ENCODE data around the gene OR10H4. TPM values are rescaled to one million over a fixed set of nuclear protein-coding genes. Genes with fewer than 3 reads are reported as not detected.
A peak's percentile ranks its signal among the peaks of the same experiment; 100 is the strongest.
"Not testable (repeated sequence)": the region's sequence is repeated elsewhere in the genome, so short reads cannot be mapped to it uniquely, and the experiment has no call there.

The OR10H4 gene
- total RNA-seq, 1 donor from 2014 or later = not detected

DNA sequence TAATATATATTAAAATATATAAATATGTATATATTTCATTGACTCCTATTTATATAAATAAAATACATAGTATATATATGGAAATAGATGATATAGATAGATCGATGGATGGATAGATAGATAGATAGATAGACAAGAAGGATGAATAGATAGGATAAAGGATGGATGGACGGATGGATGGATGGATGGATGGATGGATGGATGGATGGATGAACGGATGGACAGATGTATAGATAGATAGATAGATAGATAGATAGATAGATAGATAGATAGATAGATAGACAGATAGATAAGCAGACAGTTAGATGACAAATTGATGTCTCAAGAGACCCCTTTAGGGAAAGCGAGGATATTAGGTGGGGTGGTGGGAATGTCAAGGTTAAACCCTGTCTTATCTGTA lies 29.6 kb upstream of the OR10H4 start:
- intact Hi-C loops (cut with DNase I) = no loop called here
- no peaks in the 10 kb centered on the region for H3K9me3 ChIP-seq
- H3K4me1 ChIP-seq = no peaks in the 10 kb centered on the region
- no peaks in the 10 kb centered on the region for H3K36me3 ChIP-seq
- H3K4me3 ChIP-seq = no peak overlapping the region
- TF ChIP-seq POLR2AphosphoS5 (IDR thresholded peaks at IDR 0.05; ENCODE audit: insufficient read depth in 1 of 2, low read depth in 1 of 2) (no peak), POLR2A (IDR thresholded peaks at IDR 0.05) (no peak)
- TF ChIP-seq, protein P1, sequence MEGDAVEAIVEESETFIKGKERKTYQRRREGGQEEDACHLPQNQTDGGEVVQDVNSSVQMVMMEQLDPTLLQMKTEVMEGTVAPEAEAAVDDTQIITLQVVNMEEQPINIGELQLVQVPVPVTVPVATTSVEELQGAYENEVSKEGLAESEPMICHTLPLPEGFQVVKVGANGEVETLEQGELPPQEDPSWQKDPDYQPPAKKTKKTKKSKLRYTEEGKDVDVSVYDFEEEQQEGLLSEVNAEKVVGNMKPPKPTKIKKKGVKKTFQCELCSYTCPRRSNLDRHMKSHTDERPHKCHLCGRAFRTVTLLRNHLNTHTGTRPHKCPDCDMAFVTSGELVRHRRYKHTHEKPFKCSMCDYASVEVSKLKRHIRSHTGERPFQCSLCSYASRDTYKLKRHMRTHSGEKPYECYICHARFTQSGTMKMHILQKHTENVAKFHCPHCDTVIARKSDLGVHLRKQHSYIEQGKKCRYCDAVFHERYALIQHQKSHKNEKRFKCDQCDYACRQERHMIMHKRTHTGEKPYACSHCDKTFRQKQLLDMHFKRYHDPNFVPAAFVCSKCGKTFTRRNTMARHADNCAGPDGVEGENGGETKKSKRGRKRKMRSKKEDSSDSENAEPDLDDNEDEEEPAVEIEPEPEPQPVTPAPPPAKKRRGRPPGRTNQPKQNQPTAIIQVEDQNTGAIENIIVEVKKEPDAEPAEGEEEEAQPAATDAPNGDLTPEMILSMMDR (IDR thresholded peaks at IDR 0.05) = no peak
- DNase-seq (ENCODE audit: extremely low spot score in 2 of 2) = no peak
- H3K27me3 ChIP-seq = no peaks in the 10 kb centered on the region
- H3K27ac ChIP-seq = no peak overlapping the region

DNA sequence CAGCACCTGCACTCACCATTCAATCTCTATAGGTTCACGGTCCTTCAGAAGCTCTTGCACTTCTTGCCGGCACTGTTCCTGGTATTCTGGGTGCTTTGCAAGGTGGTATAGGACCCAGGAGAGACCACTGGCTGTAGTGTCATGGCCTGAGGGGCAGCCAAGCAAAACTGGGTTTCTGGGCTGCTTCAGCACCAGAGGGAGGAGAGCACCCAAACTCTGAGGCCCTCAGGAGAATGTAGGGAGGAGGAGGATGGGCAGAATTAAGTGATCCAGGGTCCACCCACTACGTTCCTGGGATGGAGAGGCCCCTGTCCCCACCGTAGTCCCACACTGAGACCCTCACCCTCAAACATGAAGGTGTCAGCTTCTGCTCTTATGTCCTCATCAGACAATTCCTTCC lies 26.8 kb upstream of the OR10H4 start:
- no peaks in the 10 kb centered on the region for H3K27me3 ChIP-seq
- no peaks in the 10 kb centered on the region for H3K36me3 ChIP-seq
- H3K4me3 ChIP-seq = no peak overlapping the region
- H3K4me1 ChIP-seq = no peaks in the 10 kb centered on the region
- TF ChIP-seq, protein P1 (IDR thresholded peaks at IDR 0.05) = no peak
- no peak for TF ChIP-seq POLR2AphosphoS5 (IDR thresholded peaks at IDR 0.05; ENCODE audit: insufficient read depth in 1 of 2, low read depth in 1 of 2)
- TF ChIP-seq POLR2A (IDR thresholded peaks at IDR 0.05) = no peak
- H3K27ac ChIP-seq = no peak overlapping the region
- intact Hi-C loops (cut with DNase I) = no loop called here
- H3K9me3 ChIP-seq = no peaks in the 10 kb centered on the region
- no peak for DNase-seq (ENCODE audit: extremely low spot score in 2 of 2)

DNA sequence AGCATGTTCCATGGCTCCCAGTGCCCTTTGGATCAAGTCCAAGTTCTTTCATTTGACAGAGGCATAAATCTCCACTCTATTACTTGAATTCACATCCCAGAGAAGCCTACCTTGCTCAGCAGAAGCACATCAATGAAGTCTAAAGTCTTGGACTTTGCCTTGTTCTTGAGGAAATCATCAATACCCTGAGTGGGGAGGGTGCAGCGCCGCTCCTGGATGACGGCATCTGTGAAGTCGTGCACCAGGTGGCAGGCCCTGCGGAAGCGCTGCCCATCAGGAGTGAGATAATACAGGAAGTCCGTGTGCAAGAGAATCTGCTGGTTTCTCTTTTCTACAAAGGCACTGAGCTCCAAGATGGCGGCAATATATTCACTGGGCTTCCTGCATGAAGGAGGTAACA lies 25.1 kb upstream of the OR10H4 start:
- Histone ChIP-seq H3K27me3 (no peaks in the 10 kb centered on the region), H3K4me3 (no peak overlapping the region), H3K9me3 (no peaks in the 10 kb centered on the region), H3K4me1 (no peaks in the 10 kb centered on the region), H3K27ac (no peak overlapping the region), H3K36me3 (no peaks in the 10 kb centered on the region)
- TF ChIP-seq, protein P1 (IDR thresholded peaks at IDR 0.05) = no peak
- TF ChIP-seq POLR2AphosphoS5 (IDR thresholded peaks at IDR 0.05; ENCODE audit: insufficient read depth in 1 of 2, low read depth in 1 of 2) = no peak
- TF ChIP-seq POLR2A (IDR thresholded peaks at IDR 0.05) = no peak
- DNase-seq (ENCODE audit: extremely low spot score in 2 of 2) = no peak
- intact Hi-C loops (cut with DNase I) = no loop called here

DNA sequence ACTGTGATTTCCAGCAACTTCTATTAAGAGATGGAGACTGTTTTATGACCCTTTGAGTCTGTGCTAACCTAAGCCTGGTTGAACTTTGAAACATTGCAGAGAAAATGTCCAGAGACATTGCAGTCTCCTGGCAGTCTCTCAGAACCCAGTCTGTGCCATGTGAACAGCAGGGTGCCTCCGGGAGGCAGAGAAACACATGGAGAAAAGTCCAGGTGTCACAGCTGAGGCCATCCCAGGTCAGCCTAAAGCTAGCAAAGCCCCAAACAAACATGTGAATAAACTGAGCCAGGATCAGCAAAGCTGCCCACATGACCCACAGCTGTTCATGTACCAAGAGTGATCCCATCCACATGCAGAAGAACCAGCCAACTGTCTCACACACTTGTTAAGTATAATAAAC lies 22.3 kb upstream of the OR10H4 start:
- H3K4me1 ChIP-seq = no peaks in the 10 kb centered on the region
- H3K27me3 ChIP-seq = no peaks in the 10 kb centered on the region
- H3K4me3 ChIP-seq = no peak overlapping the region
- TF ChIP-seq, protein P1 (IDR thresholded peaks at IDR 0.05) = no peak
- no peak for TF ChIP-seq POLR2AphosphoS5 (IDR thresholded peaks at IDR 0.05; ENCODE audit: insufficient read depth in 1 of 2, low read depth in 1 of 2)
- no peaks in the 10 kb centered on the region for H3K9me3 ChIP-seq
- no peak for DNase-seq (ENCODE audit: extremely low spot score in 2 of 2)
- H3K27ac ChIP-seq = no peak overlapping the region
- H3K36me3 ChIP-seq = no peaks in the 10 kb centered on the region
- intact Hi-C loops (cut with DNase I) = no loop called here

DNA sequence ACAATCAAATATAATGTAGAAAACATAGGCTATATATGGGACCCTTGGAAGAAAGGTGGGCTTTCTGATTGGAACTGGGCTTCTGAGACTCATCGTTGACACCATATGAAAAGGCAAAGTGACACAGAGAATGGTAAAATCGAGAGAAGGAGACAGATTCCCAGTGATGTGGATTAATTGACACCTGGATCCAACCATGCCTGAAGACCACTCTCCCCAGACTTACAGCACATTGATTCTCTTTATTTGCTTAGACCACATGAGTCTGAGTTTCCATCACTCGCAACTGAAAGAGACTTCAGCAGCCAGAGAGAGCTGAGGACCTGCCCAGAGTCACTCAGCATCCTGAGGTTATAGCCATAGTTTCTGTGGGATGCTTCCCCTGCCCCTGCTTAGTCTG lies 20.5 kb upstream of the OR10H4 start:
- intact Hi-C loops (cut with DNase I) = no loop called here
- no peak for TF ChIP-seq POLR2AphosphoS5 (IDR thresholded peaks at IDR 0.05; ENCODE audit: insufficient read depth in 1 of 2, low read depth in 1 of 2)
- TF ChIP-seq, protein P1 (IDR thresholded peaks at IDR 0.05) = no peak
- no peak for TF ChIP-seq POLR2A (IDR thresholded peaks at IDR 0.05)
- Histone ChIP-seq H3K27ac (no peak overlapping the region), H3K9me3 (no peaks in the 10 kb centered on the region), H3K36me3 (no peaks in the 10 kb centered on the region), H3K4me1 (no peaks in the 10 kb centered on the region), H3K27me3 (no peaks in the 10 kb centered on the region), H3K4me3 (no peak overlapping the region)
- DNase-seq (ENCODE audit: extremely low spot score in 2 of 2) = no peak

DNA sequence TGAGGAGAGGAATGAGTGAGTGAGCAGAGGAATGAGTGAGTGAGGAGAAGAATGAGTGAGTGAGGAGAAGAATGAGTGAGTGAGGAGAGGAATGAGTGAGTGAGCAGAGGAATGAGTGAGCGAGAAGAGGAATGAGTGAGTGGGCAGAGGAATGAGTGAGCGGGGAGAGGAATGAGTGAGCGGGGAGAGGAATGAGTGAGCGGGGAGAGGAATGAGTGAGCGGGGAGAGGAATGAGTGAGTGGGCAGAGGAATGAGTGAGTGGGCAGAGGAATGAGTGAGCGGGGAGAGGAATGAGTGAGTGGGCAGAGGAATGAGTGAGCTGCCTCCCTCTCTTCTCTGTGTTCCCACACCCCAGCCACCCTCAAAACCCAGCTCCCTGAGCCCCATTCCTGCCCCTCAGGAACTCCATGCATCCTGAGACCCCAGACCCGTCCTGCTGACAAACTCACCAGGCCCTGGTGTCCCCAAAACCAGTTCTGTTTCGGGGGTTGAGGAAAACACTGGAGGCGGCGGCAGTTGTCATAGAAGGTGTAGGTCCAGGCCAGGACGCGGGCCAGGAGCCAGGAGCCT lies 15.0 kb upstream of the OR10H4 start:
- H3K9me3 ChIP-seq; H3K27ac ChIP-seq; H3K36me3 ChIP-seq; H3K4me3 ChIP-seq; H3K27me3 ChIP-seq; intact Hi-C loops (cut with DNase I): not testable (repeated sequence)
- DNase-seq (ENCODE audit: extremely low spot score in 2 of 2) = peak in 1 of 2 donors; percentile 67
- H3K4me1 ChIP-seq = peaks cover 19% of the 10 kb centered on the region
